Measurements from ENCODE around the gene GAPT.

The GAPT gene

DNA sequence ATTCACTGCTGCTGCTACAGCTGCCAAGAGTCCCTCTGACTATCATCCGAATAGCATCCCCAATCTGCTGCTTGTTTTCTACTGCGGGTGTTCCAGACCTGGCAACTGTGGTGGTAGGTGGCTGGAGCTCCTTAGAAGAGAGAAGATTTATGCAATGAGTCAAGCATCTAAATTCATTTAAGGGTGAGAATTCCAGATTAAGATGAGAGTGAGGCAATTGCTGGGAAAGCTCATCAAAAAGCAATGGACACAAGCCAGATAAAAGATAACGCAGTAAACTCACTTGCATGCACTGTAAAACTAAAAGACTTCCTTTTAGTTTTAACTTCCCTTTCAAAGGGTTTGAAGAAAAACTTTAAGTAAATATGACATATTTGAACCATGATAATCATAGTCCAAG is 35.2 kb upstream of the GAPT start:
- peak overlapping the region; percentile 66 for H3K4me3 ChIP-seq (ENCODE audit: low read length)
- DNase-seq (ENCODE audit: low read depth), result no peak
- TF ChIP-seq, protein P1, sequence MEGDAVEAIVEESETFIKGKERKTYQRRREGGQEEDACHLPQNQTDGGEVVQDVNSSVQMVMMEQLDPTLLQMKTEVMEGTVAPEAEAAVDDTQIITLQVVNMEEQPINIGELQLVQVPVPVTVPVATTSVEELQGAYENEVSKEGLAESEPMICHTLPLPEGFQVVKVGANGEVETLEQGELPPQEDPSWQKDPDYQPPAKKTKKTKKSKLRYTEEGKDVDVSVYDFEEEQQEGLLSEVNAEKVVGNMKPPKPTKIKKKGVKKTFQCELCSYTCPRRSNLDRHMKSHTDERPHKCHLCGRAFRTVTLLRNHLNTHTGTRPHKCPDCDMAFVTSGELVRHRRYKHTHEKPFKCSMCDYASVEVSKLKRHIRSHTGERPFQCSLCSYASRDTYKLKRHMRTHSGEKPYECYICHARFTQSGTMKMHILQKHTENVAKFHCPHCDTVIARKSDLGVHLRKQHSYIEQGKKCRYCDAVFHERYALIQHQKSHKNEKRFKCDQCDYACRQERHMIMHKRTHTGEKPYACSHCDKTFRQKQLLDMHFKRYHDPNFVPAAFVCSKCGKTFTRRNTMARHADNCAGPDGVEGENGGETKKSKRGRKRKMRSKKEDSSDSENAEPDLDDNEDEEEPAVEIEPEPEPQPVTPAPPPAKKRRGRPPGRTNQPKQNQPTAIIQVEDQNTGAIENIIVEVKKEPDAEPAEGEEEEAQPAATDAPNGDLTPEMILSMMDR (conservative IDR thresholded peaks at IDR 0.05; ENCODE audit: low read depth, low read length), result no peak

GRCh38 chr5:58456486-58456885 is 34.7 kb upstream of the GAPT start:
- no peak for DNase-seq (ENCODE audit: low read depth)
- H3K4me3 ChIP-seq (ENCODE audit: low read length), result peak overlapping the region; percentile 66
- TF ChIP-seq, protein P1 (conservative IDR thresholded peaks at IDR 0.05; ENCODE audit: low read depth, low read length), result no peak

DNA sequence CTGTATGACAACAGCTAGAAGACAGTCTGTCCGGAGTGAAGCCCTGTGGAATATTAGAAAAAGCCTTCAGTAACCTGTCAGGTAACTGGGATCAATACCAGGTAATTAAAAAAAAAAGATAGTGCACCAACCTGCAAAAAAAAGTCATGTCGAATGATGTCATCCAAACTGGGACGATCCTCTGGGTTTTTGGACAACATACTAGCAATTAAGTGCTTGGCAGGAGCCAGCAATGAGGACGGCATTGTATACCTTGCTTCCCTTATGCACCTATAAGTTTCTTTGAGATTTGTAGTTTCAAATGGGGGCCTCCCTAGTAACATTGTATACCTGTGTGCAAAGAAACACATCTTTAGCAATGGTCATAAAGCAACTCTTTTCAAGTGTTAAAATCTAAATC is 34.2 kb upstream of the GAPT start:
- no peak for DNase-seq (ENCODE audit: low read depth)
- H3K4me3 ChIP-seq (ENCODE audit: low read length), result peak overlapping the region; percentile 66

GRCh38 chr5:58458141-58458742 is 33.0 kb upstream of the GAPT start:
- TF ChIP-seq, protein P1 (conservative IDR thresholded peaks at IDR 0.05; ENCODE audit: low read depth, low read length), result no peak
- peak overlapping the region; percentile 66 for H3K4me3 ChIP-seq (ENCODE audit: low read length)
- DNase-seq (ENCODE audit: low read depth), result no peak

More for the DNA sequence above, 34.2 kb upstream of the GAPT start:
- TF ChIP-seq, protein P1 (conservative IDR thresholded peaks at IDR 0.05; ENCODE audit: low read depth, low read length), result no peak

DNA sequence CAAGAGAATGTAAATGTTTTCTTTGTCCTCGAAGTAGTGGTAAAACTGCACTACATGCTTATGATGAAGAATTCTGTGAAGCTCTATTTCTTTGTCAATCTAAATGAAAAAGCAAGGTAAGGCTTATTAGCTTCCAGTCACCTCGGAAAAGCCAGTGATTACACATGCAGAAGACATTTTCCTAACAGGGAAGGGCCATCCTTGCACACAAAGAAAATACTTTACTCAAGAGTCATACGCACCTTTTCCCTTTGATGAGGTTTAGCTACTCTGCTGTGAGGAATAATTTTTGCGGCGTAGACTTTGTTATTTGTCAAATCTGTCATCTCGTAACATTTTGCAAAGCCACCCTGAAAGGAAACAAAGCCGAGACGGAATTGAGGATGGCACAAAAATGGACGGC is 32.5 kb upstream of the GAPT start:
- no peak for DNase-seq (ENCODE audit: low read depth)
- peak overlapping the region; percentile 66 for H3K4me3 ChIP-seq (ENCODE audit: low read length)
- TF ChIP-seq, protein P1 (conservative IDR thresholded peaks at IDR 0.05; ENCODE audit: low read depth, low read length), result no peak

GRCh38 chr5:58459146-58460001 is 31.9 kb upstream of the GAPT start:
- peak overlapping the region; percentile 66 for H3K4me3 ChIP-seq (ENCODE audit: low read length)
- DNase-seq (ENCODE audit: low read depth), result no peak

More at GRCh38 chr5:58459146-58460001, 31.9 kb upstream of the GAPT start:
- TF ChIP-seq, protein P1 (conservative IDR thresholded peaks at IDR 0.05; ENCODE audit: low read depth, low read length), result no peak

Measured in retinal pigment epithelial cell (primary cell).